ENCODE measurements around the gene ZNF782.
"Not testable (repeated sequence)": the region's sequence is repeated elsewhere in the genome, so short reads cannot be mapped to it uniquely, and the experiment has no call there.

The ZNF782 gene

GRCh38 chr9:96868709-96869108 is 14.4 kb upstream of the ZNF782 start:
- H2AFZ ChIP-seq (ENCODE audit: low read depth, low read length), result no peak overlapping the region
- H3K18ac ChIP-seq (ENCODE audit: low read depth in 1 of 2, low read length in 2 of 2), result no peak overlapping the region
- no peak overlapping the region for H3K14ac ChIP-seq (ENCODE audit: low read length in 2 of 2)
- WGBS, result 100% methylated on average over 3 of the region's 5 CpGs
- no peak overlapping the region for H3K4ac ChIP-seq (ENCODE audit: low read depth in 1 of 2, low read length in 2 of 2)
- no peak overlapping the region for H2BK15ac ChIP-seq (ENCODE audit: low read depth, poor library complexity, severe bottlenecking)
- no peak overlapping the region for H3K4me3 ChIP-seq (ENCODE audit: insufficient read depth in 1 of 2, low read depth in 1 of 2, low read length in 2 of 2)
- H4K91ac ChIP-seq (ENCODE audit: low read length), result no peak overlapping the region
- H2BK12ac ChIP-seq (ENCODE audit: low read length in 2 of 2), result no peak overlapping the region
- H2BK5ac ChIP-seq (ENCODE audit: low read depth, low read length, poor library complexity, severe bottlenecking), result no peak overlapping the region
- no peak overlapping the region for H2BK120ac ChIP-seq (ENCODE audit: low read depth, low read length)
- no peak overlapping the region for H3K27ac ChIP-seq (ENCODE audit: low read length, poor library complexity, severe bottlenecking)
- H3K79me1 ChIP-seq (replicated peaks; ENCODE audit: low read length, poor library complexity, severe bottlenecking), result no peaks in the 10 kb centered on the region
- no peak overlapping the region for H3K23ac ChIP-seq (ENCODE audit: low read length in 2 of 2)
- no peak overlapping the region for H4K8ac ChIP-seq (ENCODE audit: low read length)
- peaks cover 1% of the 10 kb centered on the region for H3K4me1 ChIP-seq (ENCODE audit: control insufficient read depth, insufficient read depth, low read depth, low read length)
- H2AK5ac ChIP-seq (ENCODE audit: low read length, severe bottlenecking), result no peak overlapping the region
- no peak overlapping the region for H3K9ac ChIP-seq (ENCODE audit: low read length)
- no peaks in the 10 kb centered on the region for H3K36me3 ChIP-seq (ENCODE audit: control insufficient read depth in 1 of 2, insufficient read depth in 2 of 2, low read depth in 1 of 2, low read length in 2 of 2)
- H3K27me3 ChIP-seq (ENCODE audit: control insufficient read depth in 1 of 2, insufficient read depth in 1 of 2, low read length in 2 of 2), result peaks cover 0 to 5% of the 10 kb centered on the region in 2 experiments
- H3K4me2 ChIP-seq (ENCODE audit: low read length, poor library complexity, severe bottlenecking), result no peak overlapping the region
- no peak for DNase-seq
- no peaks in the 10 kb centered on the region for H3K9me3 ChIP-seq (ENCODE audit: control insufficient read depth, low read length)

DNA sequence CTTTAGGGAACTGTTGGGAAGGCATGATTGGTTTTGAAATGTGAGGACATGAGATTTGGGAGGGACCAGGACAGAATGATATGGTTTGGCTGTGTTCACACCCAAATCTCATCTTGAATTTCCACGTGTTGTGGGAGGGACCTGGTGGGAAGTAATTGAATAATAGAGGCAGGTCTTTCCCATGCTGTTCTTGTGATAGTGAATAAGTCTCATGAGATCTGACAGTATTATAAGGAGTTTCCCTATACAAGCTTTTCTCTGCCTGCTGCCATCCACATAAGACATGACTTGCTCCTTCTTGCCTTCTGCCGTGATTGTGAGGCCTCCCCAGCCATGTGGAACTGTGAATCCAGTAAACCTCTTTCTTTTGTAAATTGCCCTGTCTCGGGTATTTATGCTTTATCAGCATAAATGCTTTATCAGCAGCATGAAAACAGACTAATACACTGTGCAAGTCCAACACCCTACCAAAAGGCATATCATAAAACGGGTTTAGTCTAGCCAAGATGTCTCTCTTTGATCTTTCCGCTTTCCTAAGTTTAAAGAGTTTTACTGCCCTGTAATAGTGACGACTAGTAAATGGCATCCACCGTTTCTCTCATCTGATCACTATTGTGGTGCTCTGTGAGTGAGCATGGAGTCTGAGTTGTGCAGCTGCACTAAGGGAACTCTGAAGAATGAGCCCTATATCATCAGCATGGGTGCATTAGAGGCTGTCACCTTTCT is 12.9 kb upstream of the ZNF782 start:
- Histone ChIP-seq H3K4me3 (ENCODE audit: insufficient read depth in 1 of 2, low read depth in 1 of 2, low read length in 2 of 2) (no peak overlapping the region), H3K23ac (ENCODE audit: low read length in 2 of 2) (no peak overlapping the region), H3K79me1 (replicated peaks; ENCODE audit: low read length, poor library complexity, severe bottlenecking) (no peaks in the 10 kb centered on the region), H2AK5ac (ENCODE audit: low read length, severe bottlenecking) (no peak overlapping the region), H3K18ac (ENCODE audit: low read depth in 1 of 2, low read length in 2 of 2) (no peak overlapping the region), H2AFZ (ENCODE audit: low read depth, low read length) (no peak overlapping the region), H4K8ac (ENCODE audit: low read length) (no peak overlapping the region), H3K9ac (ENCODE audit: low read length) (no peak overlapping the region), H4K91ac (ENCODE audit: low read length) (no peak overlapping the region), H3K4me2 (ENCODE audit: low read length, poor library complexity, severe bottlenecking) (no peak overlapping the region), H2BK120ac (ENCODE audit: low read depth, low read length) (no peak overlapping the region), H3K27ac (ENCODE audit: low read length, poor library complexity, severe bottlenecking) (no peak overlapping the region), H2BK12ac (ENCODE audit: low read length in 2 of 2) (no peak overlapping the region), H2BK15ac (ENCODE audit: low read depth, poor library complexity, severe bottlenecking) (no peak overlapping the region), H3K9me3 (ENCODE audit: control insufficient read depth, low read length) (no peaks in the 10 kb centered on the region), H3K36me3 (ENCODE audit: control insufficient read depth in 1 of 2, insufficient read depth in 2 of 2, low read depth in 1 of 2, low read length in 2 of 2) (no peaks in the 10 kb centered on the region), H3K4me1 (ENCODE audit: control insufficient read depth, insufficient read depth, low read depth, low read length) (no peaks in the 10 kb centered on the region), H3K27me3 (ENCODE audit: control insufficient read depth in 1 of 2, insufficient read depth in 1 of 2, low read length in 2 of 2) (peaks cover 0 to 5% of the 10 kb centered on the region in 2 experiments), H2BK5ac (ENCODE audit: low read depth, low read length, poor library complexity, severe bottlenecking) (no peak overlapping the region), H3K4ac (ENCODE audit: low read depth in 1 of 2, low read length in 2 of 2) (no peak overlapping the region), H3K14ac (ENCODE audit: low read length in 2 of 2) (no peak overlapping the region)
- no peak for DNase-seq
- 88% methylated on average over 7 of the region's 7 CpGs for WGBS

DNA sequence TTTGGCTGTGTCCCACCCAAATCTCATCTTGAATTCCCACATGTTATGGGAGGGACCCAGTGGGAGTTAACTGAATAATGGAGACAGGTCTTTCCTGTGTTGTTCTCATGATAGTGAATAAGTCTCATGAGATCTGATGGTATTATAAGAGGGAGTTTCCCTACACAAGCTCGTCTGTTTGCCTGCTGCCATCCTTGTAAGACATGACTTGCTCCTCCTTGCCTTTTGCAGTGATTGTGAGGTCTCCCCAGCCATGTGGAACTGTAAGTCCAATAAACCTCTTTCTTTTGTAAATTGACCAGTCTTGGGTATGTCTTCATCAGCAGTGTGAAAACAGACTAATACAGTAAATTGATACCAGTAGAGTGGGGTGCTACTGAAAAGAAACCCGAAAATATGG is 10.9 kb upstream of the ZNF782 start:
- H2AFZ ChIP-seq (ENCODE audit: low read depth, low read length); H3K23ac ChIP-seq (ENCODE audit: low read length in 2 of 2); H3K4me1 ChIP-seq (ENCODE audit: control insufficient read depth, insufficient read depth, low read depth, low read length); H4K91ac ChIP-seq (ENCODE audit: low read length); H2BK12ac ChIP-seq (ENCODE audit: low read length in 2 of 2); H3K18ac ChIP-seq (ENCODE audit: low read depth in 1 of 2, low read length in 2 of 2); H3K14ac ChIP-seq (ENCODE audit: low read length in 2 of 2); H3K4ac ChIP-seq (ENCODE audit: low read depth in 1 of 2, low read length in 2 of 2); H3K27ac ChIP-seq (ENCODE audit: low read length, poor library complexity, severe bottlenecking); H3K36me3 ChIP-seq (ENCODE audit: control insufficient read depth in 1 of 2, insufficient read depth in 2 of 2, low read depth in 1 of 2, low read length in 2 of 2); H3K9me3 ChIP-seq (ENCODE audit: control insufficient read depth, low read length); H2BK5ac ChIP-seq (ENCODE audit: low read depth, low read length, poor library complexity, severe bottlenecking); H2AK5ac ChIP-seq (ENCODE audit: low read length, severe bottlenecking); H3K4me2 ChIP-seq (ENCODE audit: low read length, poor library complexity, severe bottlenecking); DNase-seq; H3K4me3 ChIP-seq (ENCODE audit: insufficient read depth in 1 of 2, low read depth in 1 of 2, low read length in 2 of 2); H3K27me3 ChIP-seq (ENCODE audit: control insufficient read depth in 1 of 2, insufficient read depth in 1 of 2, low read length in 2 of 2); H4K8ac ChIP-seq (ENCODE audit: low read length); H2BK120ac ChIP-seq (ENCODE audit: low read depth, low read length); H3K79me1 ChIP-seq (replicated peaks; ENCODE audit: low read length, poor library complexity, severe bottlenecking); H3K9ac ChIP-seq (ENCODE audit: low read length); H2BK15ac ChIP-seq (ENCODE audit: low read depth, poor library complexity, severe bottlenecking): not testable (repeated sequence)
- WGBS, result 80% methylated on average over 2 of the region's 2 CpGs

GRCh38 chr9:96859461-96860198 is 5.3 kb upstream of the ZNF782 start:
- H2BK12ac ChIP-seq (ENCODE audit: low read length in 2 of 2), result no peak overlapping the region
- no peak overlapping the region for H4K91ac ChIP-seq (ENCODE audit: low read length)
- H3K9me3 ChIP-seq (ENCODE audit: control insufficient read depth, low read length), result no peaks in the 10 kb centered on the region
- no peak overlapping the region for H3K23ac ChIP-seq (ENCODE audit: low read length in 2 of 2)
- no peak overlapping the region for H2BK5ac ChIP-seq (ENCODE audit: low read depth, low read length, poor library complexity, severe bottlenecking)
- H3K4ac ChIP-seq (ENCODE audit: low read depth in 1 of 2, low read length in 2 of 2), result no peak overlapping the region
- H4K8ac ChIP-seq (ENCODE audit: low read length), result no peak overlapping the region
- no peak overlapping the region for H3K18ac ChIP-seq (ENCODE audit: low read depth in 1 of 2, low read length in 2 of 2)
- peaks cover 17% of the 10 kb centered on the region for H3K4me1 ChIP-seq (ENCODE audit: control insufficient read depth, insufficient read depth, low read depth, low read length)
- no peaks in the 10 kb centered on the region for H3K79me1 ChIP-seq (replicated peaks; ENCODE audit: low read length, poor library complexity, severe bottlenecking)
- peaks cover 0 to 12% of the 10 kb centered on the region in 2 experiments for H3K27me3 ChIP-seq (ENCODE audit: control insufficient read depth in 1 of 2, insufficient read depth in 1 of 2, low read length in 2 of 2)
- peak overlapping the region; percentile 70 for H2AK5ac ChIP-seq (ENCODE audit: low read length, severe bottlenecking)
- no peak overlapping the region for H2BK15ac ChIP-seq (ENCODE audit: low read depth, poor library complexity, severe bottlenecking)
- H3K36me3 ChIP-seq (ENCODE audit: control insufficient read depth in 1 of 2, insufficient read depth in 2 of 2, low read depth in 1 of 2, low read length in 2 of 2), result no peaks in the 10 kb centered on the region
- 73% methylated on average over 8 of the region's 8 CpGs for whole genome bisulfite sequencing
- no peak overlapping the region for H3K9ac ChIP-seq (ENCODE audit: low read length)
- DNase-seq, result peak; percentile 72
- H3K4me2 ChIP-seq (ENCODE audit: low read length, poor library complexity, severe bottlenecking), result no peak overlapping the region
- H3K14ac ChIP-seq (ENCODE audit: low read length in 2 of 2), result no peak overlapping the region
- no peak overlapping the region for H2AFZ ChIP-seq (ENCODE audit: low read depth, low read length)
- no peak overlapping the region for H2BK120ac ChIP-seq (ENCODE audit: low read depth, low read length)
- H3K27ac ChIP-seq (ENCODE audit: low read length, poor library complexity, severe bottlenecking), result no peak overlapping the region
- no peak overlapping the region for H3K4me3 ChIP-seq (ENCODE audit: insufficient read depth in 1 of 2, low read depth in 1 of 2, low read length in 2 of 2)
